Measurements from ENCODE around the gene RNF123. TPM values are rescaled to one million over a fixed set of nuclear protein-coding genes. Genes with fewer than 3 reads are reported as not detected.

Gene RNF123
- total RNA-seq, 4 donors from 2014 or later: 12.8 to 28.4 (median 26.5) TPM

DNA sequence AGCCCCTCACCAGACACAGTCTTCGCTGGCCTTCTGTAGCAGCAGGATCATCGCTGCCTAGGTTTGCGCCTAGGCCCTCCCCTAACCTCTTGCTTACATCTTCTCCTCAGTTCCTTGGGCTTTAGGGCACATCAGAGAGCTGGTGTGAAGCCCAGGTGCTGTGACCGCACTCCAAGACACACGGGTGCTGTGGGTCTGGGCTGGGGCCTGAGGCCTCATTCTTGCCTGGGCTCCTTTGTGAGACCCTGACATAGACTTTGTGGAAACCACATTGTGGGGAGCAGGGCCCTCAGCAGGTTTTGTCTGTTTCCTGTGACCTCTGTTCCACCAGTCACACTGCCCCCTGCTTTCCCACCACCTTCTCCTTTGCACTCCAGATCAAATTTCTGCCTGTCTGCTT, 22.1 kb downstream of the RNF123 start:
- no peak overlapping the region for H3K4me3 ChIP-seq (ENCODE audit: low read depth, poor library complexity, severe bottlenecking)
- no peak for TF ChIP-seq POLR2A (IDR thresholded peaks at IDR 0.05)
- TF ChIP-seq, protein P1, sequence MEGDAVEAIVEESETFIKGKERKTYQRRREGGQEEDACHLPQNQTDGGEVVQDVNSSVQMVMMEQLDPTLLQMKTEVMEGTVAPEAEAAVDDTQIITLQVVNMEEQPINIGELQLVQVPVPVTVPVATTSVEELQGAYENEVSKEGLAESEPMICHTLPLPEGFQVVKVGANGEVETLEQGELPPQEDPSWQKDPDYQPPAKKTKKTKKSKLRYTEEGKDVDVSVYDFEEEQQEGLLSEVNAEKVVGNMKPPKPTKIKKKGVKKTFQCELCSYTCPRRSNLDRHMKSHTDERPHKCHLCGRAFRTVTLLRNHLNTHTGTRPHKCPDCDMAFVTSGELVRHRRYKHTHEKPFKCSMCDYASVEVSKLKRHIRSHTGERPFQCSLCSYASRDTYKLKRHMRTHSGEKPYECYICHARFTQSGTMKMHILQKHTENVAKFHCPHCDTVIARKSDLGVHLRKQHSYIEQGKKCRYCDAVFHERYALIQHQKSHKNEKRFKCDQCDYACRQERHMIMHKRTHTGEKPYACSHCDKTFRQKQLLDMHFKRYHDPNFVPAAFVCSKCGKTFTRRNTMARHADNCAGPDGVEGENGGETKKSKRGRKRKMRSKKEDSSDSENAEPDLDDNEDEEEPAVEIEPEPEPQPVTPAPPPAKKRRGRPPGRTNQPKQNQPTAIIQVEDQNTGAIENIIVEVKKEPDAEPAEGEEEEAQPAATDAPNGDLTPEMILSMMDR (IDR thresholded peaks at IDR 0.05): no peak
- intact Hi-C loops (cut with DNase I; ENCODE audit: low total_unique reads): no loop called here
- WGBS, 2 donors: 86 to 87% methylated on average over 5 of the region's 5 CpGs
- no peak for DNase-seq (ENCODE audit: low spot score in 2 of 2)

DNA sequence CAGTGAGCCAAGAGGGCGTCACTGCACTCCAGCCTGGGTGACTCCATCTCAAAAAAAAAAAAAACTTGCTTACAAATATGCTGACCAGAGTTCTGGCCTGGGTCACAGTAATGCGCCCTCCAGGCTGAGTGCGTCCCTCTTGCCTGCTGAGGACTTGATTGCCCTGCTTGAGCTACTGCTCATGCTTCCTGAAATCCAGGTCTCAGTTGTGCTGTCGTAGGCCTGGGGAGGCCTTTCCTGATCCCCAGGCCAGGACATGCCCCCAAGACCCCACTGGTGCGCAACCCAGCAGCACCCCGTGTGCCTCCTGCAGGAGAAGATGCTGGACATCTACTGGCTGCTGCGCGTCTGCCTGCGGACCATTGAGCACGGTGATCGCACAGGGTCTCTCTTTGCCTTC, 22.8 kb downstream of the RNF123 start:
- no peak for DNase-seq (ENCODE audit: low spot score in 2 of 2)
- WGBS, 2 donors: 94 to 96% methylated on average over 11 of the region's 11 CpGs
- intact Hi-C loops (cut with DNase I; ENCODE audit: low total_unique reads): no loop called here
- TF ChIP-seq, protein P1 (IDR thresholded peaks at IDR 0.05): no peak
- no peak for TF ChIP-seq POLR2A (IDR thresholded peaks at IDR 0.05)
- no peak overlapping the region for H3K4me3 ChIP-seq (ENCODE audit: low read depth, poor library complexity, severe bottlenecking)

DNA sequence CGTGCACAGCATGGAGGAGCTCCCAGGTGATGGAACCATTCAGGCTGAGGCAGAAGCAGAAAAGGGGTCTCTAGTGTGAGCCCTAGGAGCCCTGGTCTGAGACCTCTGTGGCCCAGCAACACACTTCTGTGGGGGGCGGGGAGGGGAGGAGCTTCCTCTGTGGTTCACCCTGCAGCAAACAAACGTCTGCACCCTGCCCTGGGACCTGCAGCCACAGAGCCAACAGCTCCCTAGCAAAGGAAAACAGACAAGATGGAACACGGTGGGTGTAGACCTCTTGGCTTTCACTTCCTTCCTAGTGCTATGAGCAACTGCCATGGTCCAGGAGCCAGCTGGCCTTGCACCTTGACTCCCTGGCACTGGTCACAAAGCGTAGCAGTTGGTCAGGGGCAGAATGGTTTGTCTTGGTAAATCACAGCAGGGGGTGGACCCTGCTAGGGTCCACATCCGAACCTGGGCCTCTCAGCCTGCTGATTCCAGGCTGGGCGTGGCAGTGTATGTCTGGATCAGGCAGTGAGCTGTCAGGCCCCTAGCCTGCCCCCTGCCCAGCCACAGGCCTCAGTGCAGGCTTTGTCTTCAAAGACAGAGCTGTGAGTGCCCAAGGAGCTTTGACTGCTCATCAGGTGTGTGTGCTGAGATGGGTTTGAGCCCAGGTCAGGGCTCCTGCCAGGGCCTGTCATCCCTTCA, 23.4 kb downstream of the RNF123 start:
- no peak for DNase-seq (ENCODE audit: low spot score in 2 of 2)
- intact Hi-C loops (cut with DNase I; ENCODE audit: low total_unique reads): no loop called here
- no peak overlapping the region for H3K4me3 ChIP-seq (ENCODE audit: low read depth, poor library complexity, severe bottlenecking)
- 67 to 73% methylated on average over 5 to 7 of the region's 7 CpGs for WGBS, 2 donors
- TF ChIP-seq, protein P1 (IDR thresholded peaks at IDR 0.05): no peak
- TF ChIP-seq POLR2A (IDR thresholded peaks at IDR 0.05): no peak

DNA sequence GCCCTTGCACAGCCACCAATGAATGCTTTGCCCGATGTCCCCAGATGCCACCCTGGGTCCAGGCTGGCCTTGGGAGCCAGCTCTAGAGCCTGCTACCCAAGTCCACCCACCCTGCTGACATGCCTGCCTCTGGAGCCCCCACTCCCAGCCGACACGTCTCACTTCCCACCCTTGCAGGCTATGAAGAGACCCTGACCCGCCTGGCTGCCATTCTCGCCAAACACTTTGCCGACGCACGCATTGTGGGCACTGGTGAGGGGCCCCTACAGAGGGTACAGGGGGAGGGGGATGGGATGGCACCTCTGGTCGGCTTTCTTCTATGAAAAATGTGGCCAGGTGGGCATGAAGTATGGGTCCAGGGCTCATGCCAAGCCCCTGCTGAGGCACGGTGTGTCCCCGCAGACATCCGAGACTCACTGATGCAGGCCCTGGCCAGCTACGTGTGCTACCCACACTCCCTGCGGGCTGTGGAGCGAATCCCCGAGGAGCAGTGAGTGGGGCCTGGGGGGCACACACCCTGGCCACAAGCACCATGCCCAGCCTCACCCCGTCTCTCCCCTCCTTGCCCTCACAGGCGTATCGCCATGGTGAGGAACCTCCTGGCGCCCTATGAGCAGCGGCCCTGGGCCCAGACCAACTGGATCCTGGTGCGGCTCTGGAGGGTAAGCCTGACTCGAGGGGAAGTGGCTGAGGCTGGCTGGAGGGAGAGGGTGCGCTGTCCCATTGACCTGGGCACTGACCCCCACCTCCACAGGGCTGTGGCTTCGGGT, 24.2 kb downstream of the RNF123 start:
- H3K4me3 ChIP-seq (ENCODE audit: low read depth, poor library complexity, severe bottlenecking): no peak overlapping the region
- no peak for DNase-seq (ENCODE audit: low spot score in 2 of 2)
- intact Hi-C loops (cut with DNase I; ENCODE audit: low total_unique reads): no loop called here
- 90 to 91% methylated on average over 21 to 23 of the region's 25 CpGs for WGBS, 2 donors
- TF ChIP-seq, protein P1 (IDR thresholded peaks at IDR 0.05): no peak
- no peak for TF ChIP-seq POLR2A (IDR thresholded peaks at IDR 0.05)

DNA sequence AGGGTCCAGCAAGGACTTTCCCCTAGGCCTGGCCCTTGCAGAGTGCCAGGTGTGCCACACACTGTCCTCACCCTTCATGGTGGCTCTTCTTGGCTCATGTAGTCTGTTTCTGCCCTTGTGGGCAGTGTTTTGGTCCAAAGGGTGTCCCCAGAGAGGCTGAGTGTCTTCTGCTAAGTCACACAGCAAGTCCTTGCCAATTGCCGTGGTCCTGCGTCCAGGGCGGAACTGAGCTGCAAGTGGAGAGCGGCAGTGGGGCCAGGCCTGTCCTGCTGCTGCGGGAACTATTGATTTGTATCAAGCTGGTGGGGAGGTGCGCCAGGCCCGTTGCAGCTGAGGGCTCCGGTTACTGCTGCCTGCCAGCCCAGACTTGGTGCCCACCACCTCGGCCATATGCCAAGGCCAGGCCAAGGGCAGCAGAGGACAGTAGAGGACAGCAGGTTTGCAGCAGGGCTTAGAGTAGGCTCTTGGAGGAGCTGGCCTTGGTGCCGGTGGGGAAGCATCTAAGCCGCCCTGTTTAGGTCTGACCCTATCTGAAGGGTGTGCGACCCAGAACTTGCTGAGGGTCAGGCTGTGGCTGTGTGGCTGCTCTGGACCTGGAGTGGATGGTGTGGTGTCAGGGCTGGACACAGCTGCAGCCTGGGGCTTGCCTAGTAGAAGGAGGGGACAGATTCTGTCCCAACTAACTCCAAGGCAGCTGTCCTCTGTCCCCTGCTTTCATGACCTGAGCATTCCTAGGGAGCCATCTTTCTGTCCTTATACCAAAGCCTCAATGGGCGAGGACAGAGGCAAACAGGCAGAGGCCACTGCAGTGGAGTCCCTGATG, 25.6 kb downstream of the RNF123 start:
- no peak overlapping the region for H3K4me3 ChIP-seq (ENCODE audit: low read depth, poor library complexity, severe bottlenecking)
- no peak for DNase-seq (ENCODE audit: low spot score in 2 of 2)
- 90 to 92% methylated on average over 12 to 13 of the region's 13 CpGs for WGBS, 2 donors
- TF ChIP-seq POLR2A (IDR thresholded peaks at IDR 0.05): no peak
- TF ChIP-seq, protein P1 (IDR thresholded peaks at IDR 0.05): no peak
- intact Hi-C loops (cut with DNase I; ENCODE audit: low total_unique reads): no loop called here
